ENCODE results near the gene PAPOLA.

- TF ChIP-seq CTCF (conservative IDR thresholded peaks at IDR 0.05; ENCODE audit: low read depth, low read length): no peak
- TF ChIP-seq POLR2A (IDR thresholded peaks at IDR 0.05; ENCODE audit: low read depth, low read length): no peak
- TF ChIP-seq FOS (IDR thresholded peaks at IDR 0.05; ENCODE audit: low read depth, low read length): no peak
- no peak for TF ChIP-seq BHLHE40 (IDR thresholded peaks at IDR 0.05; ENCODE audit: low read depth, low read length)
- TF ChIP-seq CHD1 (IDR thresholded peaks at IDR 0.05; ENCODE audit: low read depth, low read length): no peak
- TF ChIP-seq MXI1 (IDR thresholded peaks at IDR 0.05; ENCODE audit: borderline replicate concordance, low read depth, low read length): no peak
- TF ChIP-seq RFX5 (IDR thresholded peaks at IDR 0.05; ENCODE audit: low read depth, low read length): no peak
Measured at GRCh38 chr14:96512602-96513397, 10.6 kb downstream of the PAPOLA start.

Measured in IMR-90 (cell line).